Mucosa of rectum (tissue), 2 donors: ENCODE measurements around the gene CHRD.
"Not testable (repeated sequence)": the region's sequence is repeated elsewhere in the genome, so short reads cannot be mapped to it uniquely, and the experiment has no call there.

ENCODE experiments used
- H3K27ac ChIP-seq, 2 donors: one replicate each; pipeline ENCODE4 v1.7.0; 2013; ENCODE audit warnings: inconsistent platforms in 2 of 2, low read depth in 2 of 2, low read length in 2 of 2
- H3K27me3 ChIP-seq, 2 donors: one replicate each; pipeline ENCODE4 v1.7.0; 2013; ENCODE audit warnings: low read length in 2 of 2; ENCODE audit not compliant: control insufficient read depth in 2 of 2, insufficient read depth in 2 of 2
- H3K36me3 ChIP-seq, 2 donors: one replicate each; pipeline ENCODE4 v1.7.0; 2013; ENCODE audit warnings: low read length in 2 of 2; ENCODE audit not compliant: control insufficient read depth in 2 of 2, insufficient read depth in 2 of 2
- H3K4me1 ChIP-seq, 2 donors: one replicate each; pipeline ENCODE4 v1.7.0; 2013; ENCODE audit warnings: low read length in 2 of 2, mild to moderate bottlenecking in 1 of 2; ENCODE audit not compliant: control insufficient read depth in 2 of 2, insufficient read depth in 2 of 2
- H3K4me3 ChIP-seq, 2 donors: one replicate each; pipeline ENCODE4 v1.7.0; 2013; ENCODE audit warnings: low read length in 2 of 2
- H3K9ac ChIP-seq, 2 donors: one replicate each; pipeline ENCODE4 v1.7.0; 2013; ENCODE audit warnings: low read length in 2 of 2, low read depth in 1 of 2, mild to moderate bottlenecking in 1 of 2
- H3K9me3 ChIP-seq, 2 donors: one replicate each; pipeline ENCODE4 v1.7.0; 2013; ENCODE audit warnings: low read length in 2 of 2; ENCODE audit not compliant: control insufficient read depth in 2 of 2
- donor health status: healthy.
- donor health status: Normal muscosa, but diverticular disease.

The CHRD gene

DNA sequence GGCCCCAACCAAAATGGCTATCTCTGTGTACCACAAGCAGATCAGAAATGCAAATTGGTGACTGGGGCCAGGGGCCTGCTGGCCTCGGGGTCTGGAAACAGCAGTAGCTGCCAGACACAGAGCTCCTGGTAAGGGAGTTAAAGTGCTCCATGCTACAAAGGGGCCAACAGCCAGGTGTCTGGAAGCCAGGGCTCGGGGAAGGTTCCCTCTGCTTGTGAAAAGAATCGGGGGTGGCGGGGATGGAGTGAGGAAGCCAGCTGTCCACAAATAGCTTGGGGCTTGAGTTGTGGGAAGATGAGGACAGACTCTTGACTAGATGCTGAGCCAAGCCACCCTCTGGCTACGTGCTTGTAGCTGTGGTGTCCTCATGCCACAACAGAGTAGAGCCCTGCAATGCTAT is 39.3 kb downstream of the CHRD start:
- Histone ChIP-seq H3K4me1 (no peaks in the 10 kb centered on the region), H3K9me3 (no peaks in the 10 kb centered on the region), H3K36me3 (no peaks in the 10 kb centered on the region), H3K27ac (no peak overlapping the region), H3K9ac (no peak overlapping the region), H3K27me3 (no peaks in the 10 kb centered on the region), H3K4me3 (no peak overlapping the region)

DNA sequence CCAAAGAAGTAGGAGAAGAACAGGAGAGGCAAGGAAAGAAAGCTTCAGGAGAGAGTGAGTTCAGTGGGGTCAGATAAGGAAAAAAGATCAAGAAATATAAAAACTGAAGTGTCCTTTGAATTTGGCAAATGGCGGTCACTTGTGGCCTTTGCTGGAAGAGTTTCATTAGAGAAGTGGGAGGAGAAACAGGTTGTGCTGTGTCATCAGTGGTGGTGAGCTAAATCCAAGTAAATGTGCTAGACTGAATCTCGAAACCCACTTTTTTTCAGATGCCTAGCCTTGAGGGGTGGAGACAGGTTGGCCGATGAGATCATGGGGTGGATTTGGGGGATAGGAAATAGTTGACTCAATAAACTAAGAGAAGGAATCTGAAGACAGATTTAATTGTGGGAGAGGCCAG is 43.7 kb downstream of the CHRD start:
- no peak overlapping the region for H3K4me3 ChIP-seq
- H3K9me3 ChIP-seq, result no peaks in the 10 kb centered on the region
- H3K9ac ChIP-seq, result no peak overlapping the region
- no peaks in the 10 kb centered on the region for H3K36me3 ChIP-seq
- H3K27me3 ChIP-seq, result no peaks in the 10 kb centered on the region
- no peaks in the 10 kb centered on the region for H3K4me1 ChIP-seq
- no peak overlapping the region for H3K27ac ChIP-seq

DNA sequence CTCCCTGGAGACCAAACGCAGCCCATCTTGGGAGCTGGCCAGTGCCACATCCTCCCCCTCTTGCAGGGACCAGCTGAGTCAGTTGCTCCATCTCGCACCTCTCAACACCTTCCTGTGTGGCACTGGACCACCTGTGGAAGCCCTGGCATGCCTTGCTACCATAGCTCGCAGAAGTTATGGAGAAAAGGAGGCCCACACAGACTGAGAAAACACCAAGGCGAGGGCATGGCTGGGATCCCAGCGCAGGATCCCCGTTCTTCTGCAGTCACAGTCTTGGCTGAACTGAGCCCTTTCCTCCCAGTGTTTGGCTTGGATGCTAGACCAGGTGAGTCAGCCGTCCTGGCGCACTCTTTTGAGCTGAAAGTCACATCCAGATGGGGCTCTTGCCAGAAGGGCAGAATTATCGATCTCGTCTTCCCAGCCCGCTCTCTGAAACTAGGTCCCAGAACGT is 46.9 kb downstream of the CHRD start:
- no peaks in the 10 kb centered on the region for H3K36me3 ChIP-seq

DNA sequence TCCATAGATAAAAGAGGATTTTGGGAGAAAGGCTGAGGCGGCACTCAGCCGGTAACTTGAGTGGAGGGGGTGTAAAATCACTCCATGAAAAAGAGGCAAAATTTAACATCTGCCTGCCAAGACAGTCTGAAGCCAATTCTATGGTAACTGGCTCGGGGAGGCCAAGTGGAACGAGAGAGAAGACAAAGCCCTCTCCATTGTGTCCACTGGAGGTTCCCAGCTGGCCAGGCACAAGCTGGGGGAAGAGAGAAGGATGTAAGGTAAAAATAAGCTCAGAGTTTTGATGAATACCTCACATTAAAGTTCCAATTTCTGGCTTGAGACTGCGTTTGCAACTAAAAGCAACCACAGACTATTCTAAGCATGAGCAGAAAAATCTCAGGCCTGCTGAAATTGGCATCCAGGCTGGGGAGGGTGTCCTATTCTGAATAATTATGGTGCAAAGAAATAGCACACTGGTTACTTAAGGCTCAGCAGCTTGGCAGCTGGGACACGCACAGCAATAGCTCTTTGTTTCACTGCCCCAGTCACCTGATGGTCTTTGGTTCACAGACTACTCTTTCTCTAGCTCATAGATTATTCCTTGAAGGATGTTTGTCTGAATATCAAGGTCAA is 48.8 kb downstream of the CHRD start:
- Histone ChIP-seq H3K9ac (no peak overlapping the region), H3K4me1 (no peaks in the 10 kb centered on the region), H3K36me3 (no peaks in the 10 kb centered on the region), H3K9me3 (no peaks in the 10 kb centered on the region), H3K4me3 (no peak overlapping the region), H3K27me3 (no peaks in the 10 kb centered on the region), H3K27ac (no peak overlapping the region)

More for the DNA sequence above, 46.9 kb downstream of the CHRD start:
- Histone ChIP-seq H3K27me3 (no peaks in the 10 kb centered on the region), H3K9me3 (no peaks in the 10 kb centered on the region), H3K9ac (no peak overlapping the region), H3K4me1 (no peaks in the 10 kb centered on the region), H3K27ac (no peak overlapping the region), H3K4me3 (no peak overlapping the region)

DNA sequence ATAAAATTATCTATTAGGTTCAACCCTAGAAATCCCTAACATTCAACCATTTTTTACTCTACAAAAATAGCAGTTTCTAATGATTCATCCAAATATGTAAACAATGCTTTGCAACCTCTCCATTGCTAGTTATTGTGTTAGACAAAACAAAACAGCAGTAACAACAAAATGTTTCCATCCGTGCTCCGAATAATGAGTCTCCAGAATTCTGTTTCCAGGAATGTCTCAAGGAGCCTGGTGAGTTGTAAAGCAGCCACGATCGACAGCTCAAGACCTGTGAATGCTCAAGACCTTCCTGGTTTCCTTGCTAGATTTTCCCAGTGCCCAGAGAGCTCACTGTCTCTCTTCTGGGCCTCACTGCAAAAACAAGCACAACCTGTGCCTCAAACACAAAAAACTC is 49.9 kb downstream of the CHRD start:
- Histone ChIP-seq H3K4me3 (no peak overlapping the region), H3K9ac (no peak overlapping the region)

DNA sequence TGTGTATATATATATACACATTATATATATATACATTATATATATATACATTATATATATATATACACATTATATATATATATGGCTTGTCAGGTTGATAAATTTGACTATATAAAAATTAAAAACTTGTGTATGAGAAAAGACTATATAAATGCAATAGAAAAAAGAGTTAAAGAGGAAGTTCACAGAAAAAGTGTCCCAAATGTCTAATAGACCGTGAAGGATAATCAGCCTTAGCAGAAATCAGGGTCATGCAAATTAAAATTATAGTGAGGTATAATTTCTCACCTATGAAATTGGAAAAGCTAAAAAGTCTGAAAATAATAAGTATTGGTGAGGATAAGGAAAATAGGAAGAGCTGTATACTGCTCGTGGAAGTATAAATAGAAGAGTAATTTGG is 51.1 kb downstream of the CHRD start:
- no peaks in the 10 kb centered on the region for H3K4me1 ChIP-seq
- no peaks in the 10 kb centered on the region for H3K36me3 ChIP-seq
- no peak overlapping the region for H3K4me3 ChIP-seq
- H3K9ac ChIP-seq, result no peak overlapping the region
- H3K27ac ChIP-seq, result no peak overlapping the region
- no peaks in the 10 kb centered on the region for H3K9me3 ChIP-seq
- no peaks in the 10 kb centered on the region for H3K27me3 ChIP-seq

More for the DNA sequence above, 49.9 kb downstream of the CHRD start:
- Histone ChIP-seq H3K9me3 (no peaks in the 10 kb centered on the region), H3K27ac (no peak overlapping the region), H3K36me3 (no peaks in the 10 kb centered on the region), H3K27me3 (no peaks in the 10 kb centered on the region), H3K4me1 (no peaks in the 10 kb centered on the region)

DNA sequence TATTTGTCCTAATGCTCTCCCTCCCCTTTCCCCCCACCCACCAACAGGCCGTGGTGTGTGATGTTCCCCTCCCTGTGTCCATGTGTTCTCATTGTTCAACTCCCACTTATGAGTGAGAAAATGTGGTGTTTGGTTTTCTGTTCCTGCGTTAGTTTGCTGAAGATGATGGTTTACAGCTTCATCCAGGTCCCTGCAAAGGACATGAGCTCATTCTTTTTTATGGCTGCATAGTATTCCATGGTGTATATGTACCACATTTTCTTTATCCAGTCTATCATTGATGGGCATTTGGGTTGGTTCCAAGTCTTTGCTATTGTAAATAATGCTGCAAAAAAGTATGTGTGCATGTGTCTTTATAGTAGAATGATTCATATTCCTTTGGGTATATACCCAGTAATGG is 53.3 kb downstream of the CHRD start:
- H3K9me3 ChIP-seq, H3K27me3 ChIP-seq, H3K4me1 ChIP-seq, H3K36me3 ChIP-seq, H3K4me3 ChIP-seq, H3K9ac ChIP-seq, H3K27ac ChIP-seq: not testable (repeated sequence)

DNA sequence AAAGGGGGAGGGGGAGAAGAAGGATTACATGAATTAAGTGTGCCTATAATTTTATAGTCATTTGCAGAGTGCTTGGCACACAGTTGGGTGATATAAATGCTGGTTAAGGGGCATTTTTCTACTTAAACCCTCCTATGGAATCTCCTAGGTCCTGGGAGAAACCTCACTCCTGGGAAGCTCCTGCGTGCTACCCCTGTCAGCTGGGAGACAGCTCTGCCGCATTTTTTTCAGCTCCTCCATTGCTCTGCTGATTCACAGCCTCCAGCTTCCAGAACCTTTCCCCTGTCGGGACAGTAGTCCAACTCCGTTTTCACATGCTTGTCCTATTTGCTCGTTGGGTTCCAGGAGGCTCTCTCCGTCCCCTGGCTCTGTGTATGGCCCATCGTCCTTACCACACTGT is 59.2 kb downstream of the CHRD start:
- no peak overlapping the region for H3K27ac ChIP-seq
- H3K27me3 ChIP-seq, result no peaks in the 10 kb centered on the region
- no peaks in the 10 kb centered on the region for H3K9me3 ChIP-seq
- no peak overlapping the region for H3K9ac ChIP-seq
- H3K4me1 ChIP-seq, result no peaks in the 10 kb centered on the region
- H3K4me3 ChIP-seq, result no peak overlapping the region
- no peaks in the 10 kb centered on the region for H3K36me3 ChIP-seq
